Measurements from ENCODE around the gene EXOSC10.
"Not testable (repeated sequence)": the region's sequence is repeated elsewhere in the genome, so short reads cannot be mapped to it uniquely, and the experiment has no call there.

EXOSC10 gene

GRCh38 chr1:11044086-11044848 lies 55.4 kb downstream of the EXOSC10 start:
- no peak for DNase-seq (ENCODE audit: low spot score)

GRCh38 chr1:11042995-11043874 lies 56.4 kb downstream of the EXOSC10 start:
- DNase-seq (ENCODE audit: low spot score), result peak; percentile 52

GRCh38 chr1:11042065-11042464 lies 57.6 kb downstream of the EXOSC10 start:
- peak; percentile 15 for DNase-seq (ENCODE audit: low spot score)

- no peak for DNase-seq (ENCODE audit: low spot score)
These were observed 58.6 kb downstream of the EXOSC10 start for GRCh38 chr1:11041048-11041447.

- peak; percentile 23 for DNase-seq (ENCODE audit: low spot score)
These were observed 59.6 kb downstream of the EXOSC10 start for GRCh38 chr1:11040105-11040429.

- no peak for DNase-seq (ENCODE audit: low spot score)
These were observed 60.1 kb downstream of the EXOSC10 start for GRCh38 chr1:11039351-11040104.

- DNase-seq (ENCODE audit: low spot score), result peak; percentile 88
These were observed 61.9 kb downstream of the EXOSC10 start for GRCh38 chr1:11037740-11038182.

GRCh38 chr1:11037019-11037739 lies 62.5 kb downstream of the EXOSC10 start:
- DNase-seq (ENCODE audit: low spot score), result not testable (repeated sequence)

- no peak for DNase-seq (ENCODE audit: low spot score)
These were observed 67.9 kb downstream of the EXOSC10 start for GRCh38 chr1:11031624-11032262.

- DNase-seq (ENCODE audit: low spot score), result no peak
These were observed 68.8 kb downstream of the EXOSC10 start for GRCh38 chr1:11030865-11031264.

- no peak for DNase-seq (ENCODE audit: low spot score)
These were observed 71.7 kb downstream of the EXOSC10 start for GRCh38 chr1:11028018-11028417.

- DNase-seq (ENCODE audit: low spot score), result no peak
These were observed 72.4 kb downstream of the EXOSC10 start for GRCh38 chr1:11027316-11027715.

GRCh38 chr1:11026903-11027302 lies 72.8 kb downstream of the EXOSC10 start:
- DNase-seq (ENCODE audit: low spot score), result no peak

- DNase-seq (ENCODE audit: low spot score), result no peak
These were observed 73.6 kb downstream of the EXOSC10 start for GRCh38 chr1:11026052-11026451.

GRCh38 chr1:11025618-11026017 lies 74.1 kb downstream of the EXOSC10 start:
- DNase-seq (ENCODE audit: low spot score), result no peak

GRCh38 chr1:11024874-11025203 lies 74.8 kb downstream of the EXOSC10 start:
- no peak for DNase-seq (ENCODE audit: low spot score)

GRCh38 chr1:11024154-11024873 lies 75.4 kb downstream of the EXOSC10 start:
- no peak for DNase-seq (ENCODE audit: low spot score)

GRCh38 chr1:11023201-11023600 lies 76.5 kb downstream of the EXOSC10 start:
- DNase-seq (ENCODE audit: low spot score), result no peak

GRCh38 chr1:11019971-11020370 lies 79.7 kb downstream of the EXOSC10 start:
- DNase-seq (ENCODE audit: low spot score), result no peak

- not testable (repeated sequence) for DNase-seq (ENCODE audit: low spot score)
These were observed 80.3 kb downstream of the EXOSC10 start for GRCh38 chr1:11019358-11019757.
